Stomach (tissue), 4 donors: Measurements from ENCODE around the gene EIF5A2.

Source experiments
- POLR2A ChIP-seq, 4 donors: fragments of 450-650 bp; IDR thresholded peaks; one replicate each; pipeline ENCODE4 v1.6.1; 2016; ENCODE audit warnings: antibody characterized with exemption in 4 of 4, control low read depth in 2 of 4, mild to moderate bottlenecking in 1 of 4, moderate library complexity in 1 of 4
- TF ChIP-seq, protein P1 (sequence below), 7 experiments: fragments of 450-650 bp in 4 of 7; fragments of 200-600 bp in 3 of 7; sonication (generic) in 3 of 7; IDR thresholded peaks; one replicate each; pipeline ENCODE4 v1.5.1; 2016 to 2019; ENCODE audit warnings: antibody characterized with exemption in 7 of 7, control low read depth in 2 of 7, mild to moderate bottlenecking in 1 of 7

DNA sequence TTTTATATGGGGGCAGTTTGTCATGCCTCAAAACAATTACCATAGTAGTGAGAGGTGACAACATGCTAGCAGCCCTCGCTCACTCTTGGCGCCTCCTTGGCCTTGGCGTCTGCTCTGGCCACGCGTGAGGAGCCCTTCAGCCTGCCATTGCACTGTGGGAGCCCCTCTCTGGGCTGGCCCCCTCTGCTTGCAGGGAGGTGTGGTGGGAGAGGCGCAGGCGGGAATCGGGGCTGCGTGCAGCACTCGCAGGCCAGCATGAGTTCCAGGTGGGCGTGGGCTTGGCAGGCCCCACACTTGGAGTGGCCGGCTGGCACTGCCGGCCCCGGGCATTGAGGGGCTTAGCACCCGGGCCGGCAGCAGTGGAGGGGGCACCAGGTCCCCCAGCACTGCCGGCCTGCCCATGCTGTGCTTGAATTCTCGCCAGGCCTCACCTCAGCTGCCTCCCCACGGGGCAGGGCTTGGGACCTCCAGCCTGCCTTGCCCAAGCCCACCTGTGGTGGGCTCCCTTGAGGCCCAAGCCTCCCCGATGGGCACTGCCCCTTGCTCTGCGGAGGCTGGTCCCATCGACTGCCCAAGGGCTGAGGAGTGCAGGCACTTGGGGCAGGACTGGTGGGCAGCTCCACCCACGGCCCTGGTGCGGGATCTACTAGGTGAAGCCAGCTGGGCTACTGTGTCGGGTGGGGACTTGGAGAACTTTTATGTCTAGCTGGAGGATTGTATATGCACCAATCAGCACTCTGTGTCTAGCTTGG lies 38.8 kb upstream of the EIF5A2 start:
- TF ChIP-seq, protein P1, sequence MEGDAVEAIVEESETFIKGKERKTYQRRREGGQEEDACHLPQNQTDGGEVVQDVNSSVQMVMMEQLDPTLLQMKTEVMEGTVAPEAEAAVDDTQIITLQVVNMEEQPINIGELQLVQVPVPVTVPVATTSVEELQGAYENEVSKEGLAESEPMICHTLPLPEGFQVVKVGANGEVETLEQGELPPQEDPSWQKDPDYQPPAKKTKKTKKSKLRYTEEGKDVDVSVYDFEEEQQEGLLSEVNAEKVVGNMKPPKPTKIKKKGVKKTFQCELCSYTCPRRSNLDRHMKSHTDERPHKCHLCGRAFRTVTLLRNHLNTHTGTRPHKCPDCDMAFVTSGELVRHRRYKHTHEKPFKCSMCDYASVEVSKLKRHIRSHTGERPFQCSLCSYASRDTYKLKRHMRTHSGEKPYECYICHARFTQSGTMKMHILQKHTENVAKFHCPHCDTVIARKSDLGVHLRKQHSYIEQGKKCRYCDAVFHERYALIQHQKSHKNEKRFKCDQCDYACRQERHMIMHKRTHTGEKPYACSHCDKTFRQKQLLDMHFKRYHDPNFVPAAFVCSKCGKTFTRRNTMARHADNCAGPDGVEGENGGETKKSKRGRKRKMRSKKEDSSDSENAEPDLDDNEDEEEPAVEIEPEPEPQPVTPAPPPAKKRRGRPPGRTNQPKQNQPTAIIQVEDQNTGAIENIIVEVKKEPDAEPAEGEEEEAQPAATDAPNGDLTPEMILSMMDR (IDR thresholded peaks at IDR 0.05) = no peak
- TF ChIP-seq POLR2A (IDR thresholded peaks at IDR 0.05) = no peak
